T-helper 2 cell (primary cell): ENCODE data around the gene TMEM248.
"Not testable (repeated sequence)": the region's sequence is repeated elsewhere in the genome, so short reads cannot be mapped to it uniquely, and the experiment has no call there.

Experiments
- DNase-seq, 5 experiments: peaks; one replicate each; pipeline versions ENCODE4 v3.0.0 to v3.0.0-alpha.2; 2012 to 2022

TMEM248 gene

GRCh38 chr7:66952343-66953043 lies 31.5 kb downstream of the TMEM248 start:
- DNase-seq: no peak

DNA sequence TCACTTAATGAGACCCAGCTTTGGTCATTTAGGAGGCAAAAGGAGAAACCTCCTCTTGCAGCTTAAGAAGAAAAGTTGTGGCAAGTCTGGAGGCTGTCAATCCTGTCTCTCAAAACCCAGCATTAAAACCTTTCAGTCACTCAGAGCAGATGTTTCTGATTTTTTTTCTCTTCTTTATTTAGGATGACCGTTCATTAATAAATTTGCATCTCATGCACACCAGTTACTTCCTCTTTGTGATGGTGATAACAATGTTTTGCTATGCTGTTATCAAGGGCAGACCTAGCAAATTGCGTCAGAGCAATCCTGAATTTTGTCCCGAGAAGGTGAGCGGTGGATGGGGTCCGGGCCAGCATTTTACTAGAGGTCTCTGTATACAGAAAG lies 32.0 kb downstream of the TMEM248 start:
- no peak for DNase-seq

GRCh38 chr7:66957595-66958290 lies 36.7 kb downstream of the TMEM248 start:
- no peak for DNase-seq

GRCh38 chr7:66958538-66959350 lies 37.7 kb downstream of the TMEM248 start:
- no peak for DNase-seq

DNA sequence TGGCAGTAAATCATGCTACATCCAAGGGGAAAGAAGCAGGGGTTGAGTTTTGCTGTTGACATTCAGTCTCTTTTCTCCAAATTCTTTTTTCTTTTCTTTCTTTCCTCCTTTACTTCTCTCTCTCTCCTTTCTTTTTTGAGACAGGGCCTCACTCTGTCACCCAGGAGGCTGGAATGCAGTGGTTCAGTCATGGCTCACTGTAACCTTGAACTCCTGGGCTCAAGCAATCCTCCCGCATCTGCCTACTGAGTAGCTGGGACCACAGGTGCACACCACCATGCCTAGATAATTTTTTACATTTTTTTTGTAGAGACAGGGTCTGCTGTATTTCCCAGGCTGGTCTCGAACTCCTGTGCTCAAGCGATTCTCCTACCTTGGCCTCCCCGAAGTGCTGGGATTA lies 39.2 kb downstream of the TMEM248 start:
- DNase-seq: no peak

- DNase-seq: no peak
These were observed 40.1 kb downstream of the TMEM248 start for GRCh38 chr7:66961096-66961495.

- no peak for DNase-seq
These were observed 43.4 kb downstream of the TMEM248 start for GRCh38 chr7:66964411-66964810.

GRCh38 chr7:66967029-66967428 lies 46.0 kb downstream of the TMEM248 start:
- no peak for DNase-seq

GRCh38 chr7:66969001-66969400 lies 48.0 kb downstream of the TMEM248 start:
- DNase-seq: not testable (repeated sequence)

- DNase-seq: no peak
These were observed 49.3 kb downstream of the TMEM248 start for GRCh38 chr7:66970310-66970709.

DNA sequence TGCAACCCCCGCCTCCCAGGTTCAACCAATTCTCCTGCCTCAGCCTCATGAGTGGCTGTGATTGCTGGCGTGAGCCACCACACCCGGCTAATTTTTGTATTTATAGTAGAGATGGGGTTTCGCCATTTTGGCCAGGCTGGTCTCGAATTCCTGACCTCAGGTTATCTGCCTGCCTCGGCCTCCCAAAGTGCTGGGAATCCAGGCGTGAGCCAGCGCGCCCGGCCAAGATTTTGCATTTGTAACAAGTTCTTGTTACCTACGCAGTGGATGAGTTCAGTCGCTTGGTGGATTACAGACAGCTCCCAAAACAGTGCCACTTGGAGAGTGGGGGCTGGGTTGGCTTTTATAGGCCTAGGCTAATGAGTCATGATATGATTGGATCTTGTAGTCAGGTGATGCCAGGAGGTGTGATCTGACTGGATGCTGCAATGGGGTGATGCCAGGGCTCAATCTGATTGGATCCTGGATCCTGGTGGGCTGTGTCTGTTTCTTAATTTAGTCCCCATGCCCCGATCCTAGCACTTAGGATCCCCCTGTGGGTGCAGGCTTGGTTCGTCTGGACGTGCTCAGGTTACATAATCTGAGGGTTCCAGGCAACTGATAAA lies 54.1 kb downstream of the TMEM248 start:
- DNase-seq: no peak

DNA sequence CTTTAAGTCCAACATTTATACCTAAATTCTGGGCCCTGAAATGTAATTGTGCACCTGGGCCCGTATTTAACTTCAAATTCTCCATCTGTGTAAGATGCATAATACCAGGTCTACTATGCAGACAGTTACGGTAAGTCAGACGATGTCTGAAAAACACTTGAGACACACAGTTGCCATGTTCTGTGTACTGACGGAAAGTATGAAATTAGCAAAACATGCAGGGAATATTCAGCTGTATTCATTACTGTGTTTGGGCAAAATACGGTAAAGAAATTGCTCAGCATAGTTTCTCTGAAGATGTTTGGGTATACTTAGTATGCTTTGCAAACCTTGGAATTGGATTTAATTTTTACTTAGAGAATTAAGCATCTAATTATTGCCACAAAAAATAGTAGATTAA lies 57.3 kb downstream of the TMEM248 start:
- DNase-seq: not testable (repeated sequence)

DNA sequence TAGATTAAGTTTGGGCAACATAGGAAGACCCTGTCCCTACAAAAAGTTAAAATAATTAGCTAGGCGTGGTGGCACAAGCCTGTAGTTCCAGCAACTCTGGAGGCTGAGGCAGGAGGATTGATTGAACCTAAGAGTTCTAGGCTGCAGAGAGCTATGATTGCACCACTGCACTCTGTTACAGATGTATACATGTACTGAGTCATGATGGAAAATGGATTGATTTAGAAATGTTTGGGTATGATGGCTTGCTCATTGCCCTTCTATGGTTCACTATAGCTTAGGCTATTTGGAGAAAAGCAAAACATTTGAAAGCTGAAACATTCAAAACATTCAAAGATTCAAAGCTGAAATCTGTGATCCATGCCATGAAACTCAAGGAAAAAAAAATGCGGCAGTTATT lies 58.0 kb downstream of the TMEM248 start:
- not testable (repeated sequence) for DNase-seq

GRCh38 chr7:66980336-66980735 lies 59.3 kb downstream of the TMEM248 start:
- not testable (repeated sequence) for DNase-seq

GRCh38 chr7:66989552-66989951 lies 68.5 kb downstream of the TMEM248 start:
- DNase-seq: not testable (repeated sequence)

GRCh38 chr7:66994051-66994450 lies 73.0 kb downstream of the TMEM248 start:
- DNase-seq: not testable (repeated sequence)

- DNase-seq: peak in 4 of 5 experiments; percentile 26 to 89 (median 52)
These were observed 73.6 kb downstream of the TMEM248 start for GRCh38 chr7:66994691-66995049.

GRCh38 chr7:66995050-66995776 lies 74.2 kb downstream of the TMEM248 start, which contains the start of gene SBDS:
TSS of gene SBDS (minus strand) at chr7:66995586. CDS start at chr7:66995417, 169 bp downstream.
- peak; percentile 70 to 99 (median 87) for DNase-seq

GRCh38 chr7:66996444-66997191 lies 75.6 kb downstream of the TMEM248 start, which contains the start of gene TYW1:
TSS of gene TYW1 (plus strand) at chr7:66996833. CDS start at chr7:66996979, 146 bp downstream.
- DNase-seq: peak; percentile 92 to 98 (median 97)

- peak in 1 of 5 experiments; percentile 8 for DNase-seq
These were observed 79.7 kb downstream of the TMEM248 start for GRCh38 chr7:67000601-67001258.

DNA sequence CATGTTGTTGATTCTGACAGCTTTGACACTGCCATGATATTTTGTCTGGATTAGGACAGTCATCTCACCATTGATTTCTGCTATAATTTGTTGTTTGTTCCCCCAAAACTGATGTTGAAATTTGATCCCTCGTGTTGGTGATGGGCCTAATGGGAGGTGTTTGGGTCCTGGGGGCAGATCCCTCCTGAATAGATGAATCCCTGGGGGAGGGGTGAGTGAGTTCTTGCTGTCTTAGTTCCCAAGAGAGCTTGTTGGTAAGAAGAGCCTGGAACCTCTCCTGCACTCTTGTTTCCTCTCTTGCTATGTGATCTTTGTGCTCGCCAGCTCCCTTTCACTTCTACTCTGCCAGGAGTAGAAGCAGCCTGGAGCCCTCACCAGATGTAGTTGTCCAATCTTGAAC lies 83.1 kb downstream of the TMEM248 start:
- DNase-seq: not testable (repeated sequence)
